Measurements from ENCODE around the gene CRTC3.

Gene CRTC3

DNA sequence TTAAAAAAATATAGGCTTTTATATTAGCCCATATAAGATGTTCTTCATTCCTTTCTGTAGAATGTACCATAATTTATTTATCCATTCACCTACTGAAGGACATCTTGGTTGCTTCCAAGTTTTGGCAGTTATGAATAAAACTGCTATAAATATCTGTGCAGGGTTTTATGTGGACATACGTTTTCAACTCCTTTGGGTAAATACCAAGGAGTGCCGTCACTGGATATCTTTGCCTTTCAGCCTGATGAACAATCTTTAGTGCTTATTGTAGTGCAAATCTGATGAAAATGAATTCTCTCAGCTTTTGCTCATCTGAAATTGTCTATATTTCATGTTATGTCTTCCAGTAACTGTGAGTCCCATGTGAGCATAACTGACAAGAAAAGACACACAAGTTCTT lies 160.9 kb downstream of the CRTC3 start:
- Histone ChIP-seq H3K27me3 (ENCODE audit: insufficient read depth, low read length) (no peaks in the 10 kb centered on the region), H3K27ac (ENCODE audit: low read length) (no peak overlapping the region), H3K36me3 (ENCODE audit: insufficient read depth, low read depth, low read length) (no peaks in the 10 kb centered on the region), H3K4me1 (ENCODE audit: insufficient read depth, low read length) (no peaks in the 10 kb centered on the region), H3K9ac (ENCODE audit: low read depth, low read length) (no peak overlapping the region), H3K4me3 (ENCODE audit: low read length) (no peak overlapping the region), H3K9me3 (ENCODE audit: insufficient read depth, low read depth, low read length) (no peaks in the 10 kb centered on the region)

GRCh38 chr15:90691369-90691768 lies 161.6 kb downstream of the CRTC3 start:
- no peaks in the 10 kb centered on the region for H3K4me1 ChIP-seq (ENCODE audit: insufficient read depth, low read length)
- no peaks in the 10 kb centered on the region for H3K36me3 ChIP-seq (ENCODE audit: insufficient read depth, low read depth, low read length)
- H3K9me3 ChIP-seq (ENCODE audit: insufficient read depth, low read depth, low read length), result no peaks in the 10 kb centered on the region
- H3K4me3 ChIP-seq (ENCODE audit: low read length), result no peak overlapping the region
- no peak overlapping the region for H3K27ac ChIP-seq (ENCODE audit: low read length)
- no peak overlapping the region for H3K9ac ChIP-seq (ENCODE audit: low read depth, low read length)
- H3K27me3 ChIP-seq (ENCODE audit: insufficient read depth, low read length), result no peaks in the 10 kb centered on the region

GRCh38 chr15:90691982-90692773 lies 162.5 kb downstream of the CRTC3 start:
- H3K36me3 ChIP-seq (ENCODE audit: insufficient read depth, low read depth, low read length), result no peaks in the 10 kb centered on the region
- no peaks in the 10 kb centered on the region for H3K9me3 ChIP-seq (ENCODE audit: insufficient read depth, low read depth, low read length)
- H3K27ac ChIP-seq (ENCODE audit: low read length), result no peak overlapping the region
- H3K4me3 ChIP-seq (ENCODE audit: low read length), result no peak overlapping the region
- H3K27me3 ChIP-seq (ENCODE audit: insufficient read depth, low read length), result no peaks in the 10 kb centered on the region
- H3K9ac ChIP-seq (ENCODE audit: low read depth, low read length), result no peak overlapping the region
- no peaks in the 10 kb centered on the region for H3K4me1 ChIP-seq (ENCODE audit: insufficient read depth, low read length)
